IPS DF 6.9 (cell line): Measurements from ENCODE around the gene ALOX5.
"Not testable (repeated sequence)": the region's sequence is repeated elsewhere in the genome, so short reads cannot be mapped to it uniquely, and the experiment has no call there.

Source experiments
- DNase-seq: peaks from one replicate; pipeline ENCODE4 v3.0.0-alpha.2; 2013; ENCODE audit warnings: low read depth, low spot score
- H3K27ac ChIP-seq: one replicate; pipeline ENCODE4 v1.5.1; 2013; ENCODE audit warnings: low read length, control low read depth
- H3K27me3 ChIP-seq: 2 replicates; pipeline ENCODE4 v1.6.1; 2013; ENCODE audit warnings: mild to moderate bottlenecking, low read length; ENCODE audit not compliant: control insufficient read depth, insufficient read depth
- H3K36me3 ChIP-seq: 2 replicates; pipeline ENCODE4 v1.6.1; 2013; ENCODE audit warnings: low read length; ENCODE audit not compliant: control insufficient read depth, insufficient read depth
- H3K4me1 ChIP-seq: 2 replicates; pipeline ENCODE4 v1.6.1; 2013; ENCODE audit warnings: low read length; ENCODE audit not compliant: control insufficient read depth, insufficient read depth
- H3K4me3 ChIP-seq: 2 replicates; pipeline ENCODE4 v1.5.1; 2013; ENCODE audit warnings: mild to moderate bottlenecking, low read length
- H3K9me3 ChIP-seq: 2 replicates; pipeline ENCODE4 v1.6.1; 2013; ENCODE audit warnings: low read length, inconsistent platforms; ENCODE audit not compliant: control insufficient read depth, insufficient read depth
- WGBS: extraction: QIAGEN DNeasy Blood & Tissue Kit; methylation state at CpG from one replicate; pipeline ENCODE4 v1.1.7; 2013; ENCODE audit warnings: mixed read lengths, missing lambda C conversion rate; ENCODE audit not compliant: insufficient read length, insufficient coverage; 5-methylcytosine and 5-hydroxymethylcytosine counted together

Gene ALOX5

GRCh38 chr10:45354261-45354660, 19.8 kb upstream of the ALOX5 start:
- Histone ChIP-seq H3K27ac (no peak overlapping the region), H3K36me3 (no peaks in the 10 kb centered on the region), H3K4me1 (peaks cover under 1% of the 10 kb centered on the region; the same call in 1 of the 2 replicates), H3K4me3 (no peak overlapping the region), H3K9me3 (no peaks in the 10 kb centered on the region), H3K27me3 (no peaks in the 10 kb centered on the region)
- no CpG with 5 or more reads among the region's 3 CpGs for WGBS
- no peak for DNase-seq

GRCh38 chr10:45355494-45355893, 18.5 kb upstream of the ALOX5 start:
- H3K4me3 ChIP-seq: no peak overlapping the region
- WGBS: no CpG with 5 or more reads among the region's 4 CpGs

GRCh38 chr10:45358961-45359360, 15.1 kb upstream of the ALOX5 start:
- H3K4me3 ChIP-seq, H3K36me3 ChIP-seq, DNase-seq, H3K9me3 ChIP-seq, H3K27me3 ChIP-seq, H3K27ac ChIP-seq, H3K4me1 ChIP-seq: not testable (repeated sequence)
- WGBS: no CpG with 5 or more reads among the region's 7 CpGs

More at GRCh38 chr10:45355494-45355893, 18.5 kb upstream of the ALOX5 start:
- peaks cover 1% of the 10 kb centered on the region; the same call in 1 of the 2 replicates for H3K4me1 ChIP-seq
- H3K27me3 ChIP-seq: no peaks in the 10 kb centered on the region
- H3K27ac ChIP-seq: no peak overlapping the region
- no peaks in the 10 kb centered on the region for H3K36me3 ChIP-seq
- no peaks in the 10 kb centered on the region for H3K9me3 ChIP-seq
- no peak for DNase-seq

GRCh38 chr10:45361983-45362799, 11.8 kb upstream of the ALOX5 start:
- not testable (repeated sequence) for H3K4me1 ChIP-seq, DNase-seq, H3K27ac ChIP-seq, H3K27me3 ChIP-seq, H3K9me3 ChIP-seq, H3K36me3 ChIP-seq
- H3K4me3 ChIP-seq: peak overlapping the region; percentile 16; the same call in 1 of the 2 replicates
- WGBS: no CpG with 5 or more reads among the region's 18 CpGs

- not testable (repeated sequence) for H3K27ac ChIP-seq, H3K9me3 ChIP-seq, H3K27me3 ChIP-seq, H3K4me1 ChIP-seq, H3K4me3 ChIP-seq, H3K36me3 ChIP-seq, DNase-seq
- WGBS: no CpG with 5 or more reads among the region's 3 CpGs
Measured at GRCh38 chr10:45367643-45368042, 6.4 kb upstream of the ALOX5 start.

GRCh38 chr10:45368181-45368580, 5.8 kb upstream of the ALOX5 start:
- no CpG with 5 or more reads among the region's 2 CpGs for WGBS
- H3K27me3 ChIP-seq: peaks cover 5% of the 10 kb centered on the region
- DNase-seq: no peak
- no peak overlapping the region for H3K27ac ChIP-seq
- no peaks in the 10 kb centered on the region for H3K4me1 ChIP-seq
- H3K4me3 ChIP-seq: no peak overlapping the region
- no peaks in the 10 kb centered on the region for H3K36me3 ChIP-seq
- H3K9me3 ChIP-seq: no peaks in the 10 kb centered on the region

- no peak overlapping the region for H3K4me3 ChIP-seq
- peaks cover 2% of the 10 kb centered on the region; the same call in 1 of the 2 replicates for H3K4me1 ChIP-seq
- no peaks in the 10 kb centered on the region for H3K9me3 ChIP-seq
- WGBS: no CpG with 5 or more reads among the region's 6 CpGs
- H3K27me3 ChIP-seq: peaks cover 13% of the 10 kb centered on the region
- no peak overlapping the region for H3K27ac ChIP-seq
- H3K36me3 ChIP-seq: no peaks in the 10 kb centered on the region
- DNase-seq: no peak
Measured at GRCh38 chr10:45370202-45370955, 3.6 kb upstream of the ALOX5 start.

GRCh38 chr10:45371560-45371959, 2.5 kb upstream of the ALOX5 start:
- 83% methylated on average over 1 of the region's 4 CpGs for WGBS
- peaks cover 13% of the 10 kb centered on the region for H3K27me3 ChIP-seq
- peaks cover 4% of the 10 kb centered on the region; the same call in 1 of the 2 replicates for H3K4me1 ChIP-seq
- H3K4me3 ChIP-seq: no peak overlapping the region
- no peaks in the 10 kb centered on the region for H3K9me3 ChIP-seq
- no peak overlapping the region for H3K27ac ChIP-seq
- no peak for DNase-seq
- H3K36me3 ChIP-seq: no peaks in the 10 kb centered on the region

GRCh38 chr10:45372251-45372951, 1.6 kb upstream of the ALOX5 start:
- no peak overlapping the region for H3K27ac ChIP-seq
- DNase-seq: no peak
- peaks cover 13% of the 10 kb centered on the region for H3K27me3 ChIP-seq
- no peak overlapping the region for H3K4me3 ChIP-seq
- WGBS: no CpG with 5 or more reads among the region's 9 CpGs
- peaks cover 4% of the 10 kb centered on the region; the same call in 1 of the 2 replicates for H3K4me1 ChIP-seq
- H3K36me3 ChIP-seq: no peaks in the 10 kb centered on the region
- no peaks in the 10 kb centered on the region for H3K9me3 ChIP-seq

GRCh38 chr10:45373003-45373575, 927 bp upstream of the ALOX5 start:
- H3K9me3 ChIP-seq: no peaks in the 10 kb centered on the region
- H3K27me3 ChIP-seq: peaks cover 13% of the 10 kb centered on the region
- no CpG with 5 or more reads among the region's 32 CpGs for WGBS
- H3K36me3 ChIP-seq: no peaks in the 10 kb centered on the region
- peaks cover 4% of the 10 kb centered on the region; the same call in 1 of the 2 replicates for H3K4me1 ChIP-seq
- no peak overlapping the region for H3K27ac ChIP-seq
- no peak for DNase-seq
- peak overlapping the region; percentile 46; the same call in 1 of the 2 replicates for H3K4me3 ChIP-seq
